Activated CD8-positive, alpha-beta T cell treated with anti-CD3 and anti-CD28 coated beads for 36 hours (primary cell): ENCODE measurements around the gene ANKRD40CL. TPM values are rescaled to one million over a fixed set of nuclear protein-coding genes. Genes with fewer than 3 reads are reported as not detected.

Source experiments
- ATAC-seq: fragments of 200-7000 bp; cut with Tn5 transposase; one replicate; pipeline ENCODE4 v1.10.0; 2021; ENCODE audit warnings: mild to moderate bottlenecking, moderate library complexity
- CTCF ChIA-PET: fragments of 350-600 bp; sonication (Branson Sonifier 250); formaldehyde crosslinking; loops from one replicate; lab custom pipeline; 2021; ENCODE audit warnings: antibody characterized with exemption; lab: Charles Lee
- POLR2A ChIA-PET: fragments of 350-600 bp; sonication (Branson Sonifier 250); formaldehyde crosslinking; loops from one replicate; lab custom pipeline; 2021; ENCODE audit warnings: antibody characterized with exemption; lab: Charles Lee
- DNase-seq: peaks from one replicate; pipeline ENCODE4 v3.0.0-alpha.2; 2020
- H3K27ac Mint-ChIP-seq: one replicate; pipeline ENCODE4 v1.8.0; 2021; ENCODE audit warnings: mild to moderate bottlenecking, mixed read lengths
- H3K27me3 Mint-ChIP-seq: one replicate; pipeline ENCODE4 v1.8.0; 2021; ENCODE audit warnings: mixed read lengths
- H3K36me3 Mint-ChIP-seq: one replicate; pipeline ENCODE4 v1.8.0; 2021; ENCODE audit warnings: low read depth, mixed read lengths
- H3K4me1 Mint-ChIP-seq: one replicate; pipeline ENCODE4 v1.8.0; 2021; ENCODE audit warnings: low read depth, mixed read lengths
- H3K4me3 Mint-ChIP-seq: one replicate; pipeline ENCODE4 v1.8.0; 2021; ENCODE audit warnings: mild to moderate bottlenecking, moderate library complexity, mixed read lengths
- H3K9me3 Mint-ChIP-seq: one replicate; pipeline ENCODE4 v1.8.0; 2021; ENCODE audit warnings: mixed read lengths
- intact Hi-C: fragments of 100-400 bp; cut with micrococcal nuclease; formaldehyde crosslinking; loops from one replicate; pipeline ENCODE4 v1.10.0; 2022
- total RNA-seq, 2 experiments: library from RNA; stranded (reverse); gene quantifications; one replicate each; pipeline ENCODE4 v1.2.3, GENCODE V29; 2021
- TF ChIP-seq, protein P1 (sequence below): fragments of 200-600 bp; IDR thresholded peaks from one replicate; pipeline ENCODE4 v1.8.0; 2022; ENCODE audit warnings: antibody characterized with exemption, mild to moderate bottlenecking

Gene ANKRD40CL
- total RNA-seq, 2 experiments from 2014 or later: not detected

DNA sequence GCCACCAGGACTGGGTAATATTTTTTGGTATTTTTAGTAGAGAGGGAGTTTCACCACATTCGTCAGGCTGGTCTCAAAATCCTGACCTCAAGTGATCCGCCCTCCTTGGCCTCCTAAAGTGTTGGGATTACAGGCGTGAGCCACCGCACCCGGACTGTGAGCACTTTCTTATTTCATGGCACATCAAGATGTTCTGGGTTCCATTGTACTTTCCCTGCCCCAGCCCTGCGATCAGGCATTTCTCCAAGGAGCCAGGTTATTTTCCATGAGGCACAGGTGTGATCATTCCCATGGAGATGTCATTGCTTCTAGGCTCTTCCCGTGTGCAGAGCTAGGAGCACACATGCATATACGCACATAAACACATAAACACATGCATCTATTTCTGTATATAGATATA is 2.6 kb upstream of the ANKRD40CL start:
- intact Hi-C loops: no loop called here
- ChIA-PET CTCF (interaction anchor here (1.0 kb wide), 1 partner anchor 14 kb away, joined by 6 read pairs; no protein-coding TSS in a partner anchor), POLR2A (no interaction called here)
- no peaks in the 10 kb centered on the region for H3K36me3 Mint-ChIP-seq
- H3K9me3 Mint-ChIP-seq: no peaks in the 10 kb centered on the region
- H3K4me3 Mint-ChIP-seq: no peak overlapping the region
- TF ChIP-seq, protein P1, sequence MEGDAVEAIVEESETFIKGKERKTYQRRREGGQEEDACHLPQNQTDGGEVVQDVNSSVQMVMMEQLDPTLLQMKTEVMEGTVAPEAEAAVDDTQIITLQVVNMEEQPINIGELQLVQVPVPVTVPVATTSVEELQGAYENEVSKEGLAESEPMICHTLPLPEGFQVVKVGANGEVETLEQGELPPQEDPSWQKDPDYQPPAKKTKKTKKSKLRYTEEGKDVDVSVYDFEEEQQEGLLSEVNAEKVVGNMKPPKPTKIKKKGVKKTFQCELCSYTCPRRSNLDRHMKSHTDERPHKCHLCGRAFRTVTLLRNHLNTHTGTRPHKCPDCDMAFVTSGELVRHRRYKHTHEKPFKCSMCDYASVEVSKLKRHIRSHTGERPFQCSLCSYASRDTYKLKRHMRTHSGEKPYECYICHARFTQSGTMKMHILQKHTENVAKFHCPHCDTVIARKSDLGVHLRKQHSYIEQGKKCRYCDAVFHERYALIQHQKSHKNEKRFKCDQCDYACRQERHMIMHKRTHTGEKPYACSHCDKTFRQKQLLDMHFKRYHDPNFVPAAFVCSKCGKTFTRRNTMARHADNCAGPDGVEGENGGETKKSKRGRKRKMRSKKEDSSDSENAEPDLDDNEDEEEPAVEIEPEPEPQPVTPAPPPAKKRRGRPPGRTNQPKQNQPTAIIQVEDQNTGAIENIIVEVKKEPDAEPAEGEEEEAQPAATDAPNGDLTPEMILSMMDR: no peak
- peaks cover 2% of the 10 kb centered on the region for H3K4me1 Mint-ChIP-seq
- H3K27me3 Mint-ChIP-seq: peaks cover 1% of the 10 kb centered on the region
- no peak for DNase-seq
- no peak overlapping the region for H3K27ac Mint-ChIP-seq
- no peak for ATAC-seq

DNA sequence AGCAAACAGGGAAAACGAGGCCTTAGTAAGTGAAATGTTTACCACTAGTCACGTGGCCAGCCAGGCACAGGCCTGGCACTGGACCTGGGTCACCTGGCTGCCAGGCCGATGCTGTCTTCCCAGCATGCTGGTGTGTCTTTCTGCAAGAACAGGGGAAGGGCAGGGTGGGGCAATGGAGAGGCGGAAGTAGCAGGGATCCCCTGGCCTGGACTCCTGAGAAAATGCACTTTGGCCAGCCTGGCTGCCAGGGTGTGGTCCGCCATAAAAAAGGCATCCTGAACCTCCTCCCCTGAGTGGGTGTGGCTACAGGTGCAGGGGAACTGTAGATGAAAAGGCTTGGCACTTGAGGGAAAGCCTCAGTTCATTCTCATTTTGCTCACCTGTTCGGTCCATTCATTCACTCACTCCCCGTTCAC is 1.0 kb upstream of the ANKRD40CL start:
- H3K27ac Mint-ChIP-seq: no peak overlapping the region
- intact Hi-C loops: no loop called here
- no peak for DNase-seq
- ChIA-PET CTCF (interaction anchor here (8.4 kb wide), 1 partner anchor 16 kb away, joined by 49 read pairs; no protein-coding TSS in a partner anchor), POLR2A (no interaction called here)
- TF ChIP-seq, protein P1: no peak
- no peak for ATAC-seq
- H3K4me3 Mint-ChIP-seq: no peak overlapping the region
- peaks cover 4% of the 10 kb centered on the region for H3K27me3 Mint-ChIP-seq
- H3K4me1 Mint-ChIP-seq: peaks cover 2% of the 10 kb centered on the region
- H3K9me3 Mint-ChIP-seq: no peaks in the 10 kb centered on the region
- no peaks in the 10 kb centered on the region for H3K36me3 Mint-ChIP-seq

DNA sequence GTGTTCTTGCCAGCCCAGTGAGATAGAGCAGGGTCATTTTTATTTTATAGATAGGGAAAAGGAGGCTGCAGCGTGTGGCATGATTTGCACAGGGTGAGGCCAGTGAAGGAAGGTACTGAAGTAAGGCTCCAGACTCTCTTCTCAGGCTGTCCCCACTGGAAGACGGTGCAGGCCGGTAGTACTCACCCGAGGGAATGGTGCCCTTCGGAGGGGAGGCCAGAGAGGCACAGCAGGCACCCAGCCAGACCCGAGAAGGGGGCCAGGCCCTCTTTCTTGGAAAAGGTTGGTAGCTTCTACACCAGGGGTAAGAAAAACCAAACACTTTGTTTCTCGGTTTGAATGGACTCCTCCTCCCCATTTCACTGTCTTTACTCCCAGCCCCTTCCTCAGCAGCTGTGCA is 288 bp downstream of the ANKRD40CL start:
- POLR2A ChIA-PET: no interaction called here
- no peaks in the 10 kb centered on the region for H3K9me3 Mint-ChIP-seq
- TF ChIP-seq, protein P1: no peak
- DNase-seq: no peak
- H3K27ac Mint-ChIP-seq: no peak overlapping the region
- ATAC-seq: no peak
- intact Hi-C loops: no loop called here
- CTCF ChIA-PET: interaction anchor here (8.4 kb wide), 1 partner anchor 17 kb away, joined by 49 read pairs; no protein-coding TSS in a partner anchor
- H3K4me1 Mint-ChIP-seq: peaks cover 6% of the 10 kb centered on the region
- no peak overlapping the region for H3K4me3 Mint-ChIP-seq
- no peaks in the 10 kb centered on the region for H3K36me3 Mint-ChIP-seq
- peaks cover 4% of the 10 kb centered on the region for H3K27me3 Mint-ChIP-seq

DNA sequence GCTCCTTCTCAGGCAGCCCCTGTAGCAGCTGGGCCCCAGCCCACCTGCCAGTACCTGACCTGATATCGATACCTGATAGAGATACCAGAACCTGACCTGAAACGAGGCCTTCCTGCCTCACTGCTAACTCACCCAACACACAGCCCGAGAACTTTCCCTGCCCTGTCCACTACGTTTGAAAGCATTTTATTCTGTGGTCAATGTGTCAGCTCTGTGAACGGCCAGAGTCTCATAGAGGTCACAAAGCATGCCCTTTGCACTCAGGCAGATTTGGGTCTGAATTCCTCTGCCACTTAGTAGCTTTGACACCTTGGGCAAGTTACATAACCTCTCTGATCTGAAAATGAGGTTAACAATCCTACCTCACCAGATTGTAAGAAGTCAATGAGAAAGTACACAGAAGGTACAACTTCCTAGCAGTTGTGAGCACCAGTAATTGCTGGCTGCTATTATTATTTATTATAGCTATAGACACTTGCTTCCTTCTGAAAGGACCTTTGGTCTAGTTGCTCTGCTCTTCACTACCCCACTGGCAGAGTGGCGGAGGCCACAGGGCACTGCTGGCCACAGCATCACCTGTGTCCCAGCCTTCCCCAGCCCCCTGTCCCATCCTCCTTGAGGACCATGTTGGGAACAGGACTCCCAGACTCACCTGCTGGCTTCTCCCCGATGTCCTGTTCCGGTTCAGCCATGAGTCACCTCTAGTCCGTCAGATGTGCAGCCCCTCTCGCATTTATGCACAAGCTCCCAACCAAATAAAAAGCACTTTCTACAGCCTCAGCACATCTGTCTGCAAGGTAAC is 895 bp downstream of the ANKRD40CL start:
- intact Hi-C loops: no loop called here
- Mint-ChIP-seq H3K27ac (no peak overlapping the region), H3K4me1 (peaks cover 6% of the 10 kb centered on the region), H3K36me3 (no peaks in the 10 kb centered on the region), H3K27me3 (peaks cover 4% of the 10 kb centered on the region), H3K4me3 (no peak overlapping the region), H3K9me3 (no peaks in the 10 kb centered on the region)
- ChIA-PET POLR2A (interaction anchor here (1.6 kb wide), 1 partner anchor 10 kb away, joined by 6 read pairs; no protein-coding TSS in a partner anchor), CTCF (interaction anchor here (0.6 to 8.4 kb wide), 2 partner anchors 16 to 18 kb away, joined by 3 to 49 read pairs; no protein-coding TSS in a partner anchor)
- ATAC-seq (no peak), DNase-seq (no peak)
- TF ChIP-seq, protein P1: no peak
